CD1c-positive myeloid dendritic cell (primary cell): ENCODE data around the gene FMN1.

ENCODE experiments used
- DNase-seq: peaks from one replicate; pipeline ENCODE4 v3.0.0-alpha.2; 2016; ENCODE audit errors: extremely low spot score

FMN1 gene

DNA sequence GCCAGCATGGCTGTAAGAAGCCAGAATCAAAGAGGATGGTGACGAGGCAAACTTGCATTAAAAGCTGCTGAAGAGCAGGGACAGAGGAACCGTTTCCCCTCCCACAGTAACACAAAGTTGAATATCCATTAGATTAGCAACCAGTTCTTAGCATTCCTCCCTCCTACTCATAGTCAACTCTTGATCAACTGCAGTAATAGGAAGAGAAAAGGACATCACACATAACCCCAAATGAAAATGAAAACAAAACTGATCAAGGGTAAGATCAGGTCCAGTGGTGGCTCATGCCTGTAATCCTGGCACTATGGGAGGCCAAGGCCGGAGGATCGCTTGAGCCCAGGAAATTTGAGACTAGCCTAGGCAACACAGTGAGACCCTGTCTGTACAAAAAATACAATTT is 311.6 kb downstream of the FMN1 start:
- DNase-seq = no peak

DNA sequence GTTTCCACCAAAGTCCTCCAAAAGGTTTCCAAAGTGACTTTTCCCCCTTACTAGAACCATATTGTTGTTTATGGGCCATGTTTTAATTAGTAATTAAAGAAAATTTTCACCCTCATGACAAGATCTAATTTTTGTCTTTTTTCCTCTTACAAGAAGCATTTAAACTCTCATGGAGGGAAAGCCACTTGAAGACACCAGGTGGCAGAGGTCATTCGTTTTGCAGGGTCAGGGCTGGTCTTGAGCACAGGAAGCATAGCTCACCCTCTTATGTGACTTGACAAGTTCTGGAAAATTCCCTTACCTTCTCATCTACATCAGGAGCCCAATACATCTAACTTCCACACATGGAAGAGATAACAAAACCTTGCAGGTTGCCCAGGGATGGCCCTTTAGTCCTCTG is 313.0 kb downstream of the FMN1 start:
- no peak for DNase-seq

DNA sequence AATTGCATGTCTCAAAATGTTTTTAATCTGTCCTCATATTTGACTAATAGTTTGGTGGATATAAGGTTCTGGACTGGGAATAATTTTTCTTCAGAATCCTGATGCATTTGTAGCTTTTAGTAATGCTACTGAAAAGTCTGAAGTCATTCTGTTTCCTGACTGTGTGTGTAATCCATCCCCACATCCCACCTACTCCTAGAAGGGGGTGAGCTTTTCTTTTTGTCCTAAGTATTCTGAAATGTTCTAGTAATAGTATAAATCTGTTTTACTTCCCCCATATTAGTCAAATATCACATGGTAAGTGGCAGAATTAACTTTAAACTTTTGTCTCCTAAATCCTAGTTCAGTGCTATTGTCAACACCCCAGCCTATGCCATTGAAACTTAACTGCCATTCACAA is 313.9 kb downstream of the FMN1 start:
- no peak for DNase-seq

DNA sequence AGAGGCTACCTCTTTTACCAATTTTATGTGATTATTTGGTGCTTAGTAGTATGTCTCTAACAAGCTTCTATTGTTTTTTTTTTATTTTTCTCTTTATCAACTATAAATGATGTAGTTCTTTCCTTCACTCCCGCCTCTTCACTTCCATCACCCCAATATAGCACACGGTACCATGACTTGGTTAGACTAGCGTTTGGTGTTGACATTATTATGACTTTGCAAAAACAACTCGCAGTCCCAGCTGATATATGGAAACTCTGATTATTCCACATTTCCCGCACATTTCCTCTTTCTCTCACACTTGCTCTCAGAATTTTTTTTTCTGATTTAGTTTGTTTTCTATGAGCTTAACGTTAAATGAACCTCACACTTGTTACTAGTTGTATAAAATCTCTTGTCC is 314.5 kb downstream of the FMN1 start:
- DNase-seq = no peak

DNA sequence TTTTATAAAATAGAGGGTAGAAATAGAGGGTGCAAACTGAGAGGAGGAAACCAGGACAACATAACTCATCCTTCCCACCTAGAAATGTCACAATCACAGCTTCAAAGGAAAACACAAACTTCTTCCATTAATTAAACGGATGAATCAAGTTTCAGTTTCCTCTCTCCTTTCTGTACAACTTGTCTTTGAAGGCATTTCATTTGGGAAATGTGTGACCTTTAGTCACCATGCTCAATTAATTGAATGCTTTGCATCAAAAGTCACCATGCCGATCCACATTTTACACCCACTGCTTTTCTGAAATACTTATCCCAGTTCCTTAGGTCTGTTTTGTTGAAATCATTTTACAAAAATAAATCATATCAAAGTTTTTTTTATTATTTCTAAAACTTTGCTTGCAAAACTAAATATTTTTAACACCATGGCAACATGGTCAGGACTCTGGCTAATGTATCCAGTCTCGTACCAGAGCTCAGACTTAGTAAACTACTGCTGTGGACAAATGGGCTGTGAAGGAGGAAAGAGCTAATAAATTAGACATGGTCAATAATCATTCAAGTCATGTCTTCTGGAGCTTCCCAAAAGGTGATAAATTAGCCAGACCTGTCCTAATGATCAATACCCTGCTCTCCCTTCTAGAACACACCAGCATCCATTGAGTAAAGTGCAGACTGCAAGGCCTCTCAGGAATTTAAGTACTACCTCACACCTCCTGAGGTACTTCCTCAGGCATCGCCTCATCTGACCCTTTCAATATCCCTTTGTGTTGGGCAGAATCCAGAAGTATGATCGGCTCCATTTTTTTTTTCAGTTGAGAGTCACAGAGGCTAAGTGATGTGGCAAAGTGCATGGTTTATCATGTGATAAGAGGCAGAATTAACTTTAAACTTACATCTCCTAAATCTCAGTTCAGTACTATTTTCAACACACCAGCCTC is 315.4 kb downstream of the FMN1 start:
- no peak for DNase-seq

DNA sequence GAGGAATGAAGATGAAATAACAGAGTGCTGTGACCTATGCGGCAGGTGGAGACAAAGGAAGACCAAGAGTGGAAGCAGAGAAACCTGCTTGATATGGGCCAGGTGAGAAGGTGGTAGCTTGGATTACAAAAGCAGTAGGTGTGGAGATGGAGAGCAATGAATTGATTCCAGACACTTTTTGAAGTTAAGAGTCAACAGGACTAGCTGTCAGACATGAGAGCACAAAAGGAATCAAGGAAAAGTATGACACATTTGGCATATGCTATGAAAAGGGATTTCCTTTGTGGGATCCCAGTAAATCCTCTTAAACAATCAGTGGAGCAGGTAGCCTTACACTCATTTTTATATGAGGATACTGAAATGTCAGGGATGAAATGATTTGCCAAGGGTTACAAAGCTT is 316.2 kb downstream of the FMN1 start:
- no peak for DNase-seq

DNA sequence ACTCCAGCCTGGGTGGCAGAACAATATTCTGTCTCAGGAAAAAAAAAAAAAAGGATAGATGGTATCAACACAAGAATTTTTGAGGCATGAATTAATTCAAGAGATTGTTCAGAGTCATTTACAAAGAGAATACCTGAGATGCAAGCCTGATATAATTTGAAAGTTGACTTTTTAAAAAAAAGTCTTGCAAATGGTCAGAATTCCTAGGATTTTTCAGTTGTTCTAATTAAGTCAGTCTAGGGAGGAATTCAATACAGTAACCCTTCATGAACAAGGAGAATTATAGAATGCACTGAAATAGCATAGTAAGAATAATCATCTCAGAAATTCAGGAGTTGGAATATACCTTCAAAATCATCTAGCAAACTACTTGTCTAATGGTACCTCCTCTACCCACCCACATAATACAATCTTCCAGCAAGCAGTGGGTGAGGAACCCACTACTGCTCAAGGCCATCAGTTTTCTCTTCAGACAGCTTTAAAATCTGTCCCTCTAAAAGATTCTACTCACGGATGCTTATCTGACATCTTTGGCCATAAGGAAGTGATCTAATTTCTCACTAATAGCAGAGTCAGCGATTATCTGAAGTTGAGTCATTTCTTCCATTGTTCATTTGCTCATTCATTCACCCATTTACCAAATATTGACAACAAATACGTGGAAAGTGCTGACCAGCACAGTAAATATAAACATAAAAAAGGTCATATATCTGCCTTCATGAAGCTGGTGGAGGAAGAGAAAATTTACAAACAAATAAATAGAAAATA is 317.1 kb downstream of the FMN1 start:
- no peak for DNase-seq

DNA sequence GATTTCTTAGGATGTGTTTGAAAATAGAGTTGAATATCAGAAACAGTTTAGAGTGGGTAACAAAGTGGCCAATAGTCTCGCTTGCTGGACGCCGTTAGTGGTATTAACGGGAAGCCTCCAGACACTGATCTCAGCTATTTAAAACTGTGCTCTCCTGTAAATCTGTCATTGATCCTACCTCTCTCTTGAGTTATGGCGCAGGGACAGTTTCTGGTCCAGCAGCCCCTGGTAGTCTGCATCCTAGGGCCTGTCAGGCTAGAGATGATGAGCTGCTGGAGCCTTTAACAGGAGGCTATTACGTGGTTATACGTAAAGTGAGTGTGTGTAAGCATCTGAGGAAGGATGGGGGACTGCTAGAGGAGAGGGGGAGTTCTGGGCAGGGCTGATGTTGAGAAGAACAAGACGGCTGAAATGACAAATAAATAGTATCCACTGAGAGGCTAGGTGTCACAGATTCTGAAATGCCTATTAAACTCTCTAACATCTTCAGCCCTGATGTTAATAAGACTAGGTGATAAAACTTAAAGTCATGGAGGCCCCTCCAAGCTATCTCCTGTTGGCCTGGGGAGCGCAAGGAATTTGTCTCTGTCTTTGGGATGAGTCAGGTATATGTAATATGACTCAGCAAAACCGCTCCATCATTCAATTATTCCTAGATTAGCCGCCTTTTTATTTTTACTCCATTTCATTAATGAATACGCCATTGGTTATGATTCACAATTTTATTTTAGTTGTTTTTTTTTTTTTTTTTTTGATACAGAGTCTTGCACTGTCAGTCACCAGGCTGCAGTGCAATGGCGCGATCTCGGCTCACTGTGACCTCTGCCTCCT is 321.0 kb downstream of the FMN1 start:
- DNase-seq = no peak

DNA sequence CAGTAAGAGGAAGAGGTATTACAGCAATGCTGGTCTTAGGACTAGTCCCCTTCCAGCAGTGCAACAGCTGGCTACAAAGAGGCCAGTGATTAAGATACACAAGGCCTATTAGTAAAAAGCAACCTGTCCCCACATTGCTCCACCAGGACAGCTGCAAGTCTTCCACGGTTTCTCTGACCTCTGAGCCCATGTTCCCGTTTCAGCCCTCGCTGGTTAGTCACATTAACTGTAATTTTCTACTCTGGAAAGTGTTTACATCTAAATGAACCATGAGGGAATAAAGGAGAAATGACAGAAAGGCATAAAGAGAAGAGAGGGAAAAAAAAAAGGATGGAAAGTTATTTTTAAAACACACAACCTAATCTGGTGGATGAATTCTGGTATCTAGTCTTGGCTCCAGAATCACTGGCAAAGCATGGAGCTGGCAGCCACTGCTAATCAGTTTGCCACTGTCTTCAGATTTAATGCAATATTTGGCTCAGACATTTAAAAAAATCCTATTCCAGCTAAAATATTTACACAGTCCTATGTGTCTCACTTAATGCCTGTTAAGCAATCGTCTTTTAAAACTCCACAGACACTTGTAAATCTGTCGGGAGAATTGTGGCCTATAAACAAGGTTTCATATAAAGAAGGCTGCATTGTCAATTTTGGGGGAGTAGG is 321.8 kb downstream of the FMN1 start:
- DNase-seq = no peak

DNA sequence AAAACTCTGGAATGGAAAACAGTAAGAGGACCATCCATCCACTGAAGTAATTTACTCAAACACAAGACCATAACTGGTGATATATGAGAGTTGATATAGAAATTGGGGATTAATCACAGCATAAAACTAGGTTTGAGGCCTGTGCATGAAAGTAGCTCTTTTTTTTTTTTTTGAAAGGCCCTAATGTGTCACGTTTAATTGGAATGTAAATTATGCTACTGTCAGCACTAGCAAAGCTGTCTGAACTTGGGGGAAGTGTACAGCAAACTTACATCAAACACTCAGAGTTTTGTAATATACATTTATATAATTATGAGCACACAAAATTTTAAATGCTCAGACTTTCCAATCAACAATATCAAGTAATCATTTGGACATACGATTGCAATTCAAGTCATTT is 322.6 kb downstream of the FMN1 start:
- DNase-seq = no peak

DNA sequence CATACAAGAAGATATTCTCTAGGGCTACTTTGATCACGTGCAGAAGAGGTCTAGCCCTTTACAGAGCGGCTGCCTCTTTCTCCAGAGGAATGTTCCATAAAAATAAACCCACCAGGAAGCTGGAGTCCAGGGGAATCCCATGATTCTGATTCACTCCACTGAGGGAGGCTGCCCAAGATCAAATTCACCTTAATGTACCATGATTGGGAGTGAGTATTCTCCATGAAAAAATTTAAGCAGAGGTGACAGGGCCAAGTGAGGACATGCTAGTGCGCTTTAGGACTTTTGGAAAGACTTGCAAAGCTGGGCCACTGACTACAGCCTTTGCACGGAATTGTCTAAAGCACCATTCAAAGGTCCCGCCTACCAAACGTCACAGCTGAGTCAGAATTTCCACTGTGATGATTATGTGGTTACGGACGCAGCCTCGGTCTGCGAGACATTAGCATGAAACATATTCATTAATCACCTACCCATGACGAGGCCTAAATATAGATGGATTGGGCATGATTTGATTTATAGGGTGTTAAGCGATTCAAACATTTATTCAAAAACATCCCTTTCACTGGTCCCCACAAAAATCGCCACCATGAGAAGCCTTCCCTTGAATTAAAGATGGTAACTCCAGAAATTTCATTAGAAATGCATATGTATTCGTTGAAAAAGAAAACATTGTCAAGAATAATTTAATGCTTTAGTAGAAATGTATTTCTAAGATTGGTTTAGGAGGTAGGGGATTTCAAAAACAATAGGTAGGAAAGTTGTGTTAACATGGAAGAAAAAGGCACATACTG is 324.1 kb downstream of the FMN1 start:
- DNase-seq = peak; percentile 10

DNA sequence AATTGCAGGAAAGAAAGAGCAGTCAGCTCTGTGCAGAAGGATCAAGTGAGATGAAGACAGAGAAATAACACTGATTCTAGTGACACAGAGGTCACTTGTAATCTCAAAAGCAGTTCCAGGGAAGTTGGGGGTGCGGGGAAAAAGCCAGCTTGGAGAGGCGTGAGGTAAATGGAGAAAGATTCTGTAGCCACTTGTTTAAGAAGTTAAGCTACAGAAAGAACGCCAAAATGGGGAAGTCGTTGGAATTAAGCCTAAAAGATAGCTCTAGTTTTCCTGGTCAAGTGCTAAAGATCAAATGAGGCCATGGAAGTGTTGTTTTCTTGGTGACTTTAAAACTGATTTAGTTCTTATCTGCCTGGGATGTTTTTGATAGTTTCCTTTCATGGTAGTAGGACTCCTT is 324.7 kb downstream of the FMN1 start:
- peak; percentile 42 for DNase-seq

DNA sequence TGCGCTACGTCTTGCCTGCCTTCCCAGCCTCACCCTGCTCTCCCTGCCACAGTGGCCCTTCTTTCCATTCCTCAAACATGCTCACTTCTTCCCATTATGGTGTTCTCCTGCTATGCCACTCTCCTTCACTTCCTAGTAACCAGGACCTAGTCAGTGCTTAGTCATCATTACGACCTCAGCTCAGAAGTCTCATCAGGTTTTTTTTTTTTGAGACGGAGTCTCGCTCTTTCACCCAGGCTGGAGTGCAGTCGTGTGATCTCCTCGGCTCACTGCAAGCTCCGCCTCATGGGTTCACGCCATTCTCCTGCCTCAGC is 327.2 kb downstream of the FMN1 start:
- peak; percentile 64 for DNase-seq

DNA sequence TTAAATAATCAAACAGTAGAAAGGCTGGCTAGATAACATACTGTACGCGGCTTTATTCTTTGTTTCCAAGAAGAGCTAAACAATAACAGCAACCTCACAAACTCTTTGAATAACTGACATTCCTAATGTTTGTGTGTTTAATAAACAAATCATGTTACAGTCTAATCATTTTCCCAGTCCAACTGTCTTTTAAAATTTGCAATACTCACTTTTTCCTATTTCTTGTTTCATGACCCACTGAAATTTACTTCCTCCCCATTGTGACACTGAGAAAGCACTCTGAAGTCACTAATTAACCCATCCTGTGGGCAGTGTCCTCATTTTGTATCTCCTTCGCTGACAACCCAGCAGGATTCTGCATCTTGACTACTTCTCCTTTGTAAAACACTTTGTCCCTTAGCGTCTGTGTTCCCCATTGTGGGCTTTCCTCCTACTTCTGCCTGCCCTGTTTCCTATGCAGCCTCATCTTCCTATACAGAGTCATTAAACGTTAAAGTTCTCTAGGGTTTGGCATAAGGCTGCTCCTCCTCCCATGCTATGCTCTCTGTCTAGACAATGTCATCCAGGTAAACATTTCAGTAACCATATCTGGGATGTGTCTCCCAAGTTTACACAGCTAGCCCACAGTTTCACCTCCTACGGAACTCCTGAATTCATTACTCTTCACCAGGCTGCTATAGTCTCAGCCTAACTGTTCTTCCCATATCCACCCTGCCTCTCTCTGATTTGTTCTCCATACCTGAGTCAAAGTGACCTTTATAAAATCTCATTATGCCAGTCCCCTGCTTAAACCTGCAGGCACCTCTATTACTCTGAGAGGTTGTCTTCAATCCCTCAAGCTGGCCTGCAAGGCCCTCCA is 327.8 kb downstream of the FMN1 start:
- DNase-seq = peak; percentile 88

DNA sequence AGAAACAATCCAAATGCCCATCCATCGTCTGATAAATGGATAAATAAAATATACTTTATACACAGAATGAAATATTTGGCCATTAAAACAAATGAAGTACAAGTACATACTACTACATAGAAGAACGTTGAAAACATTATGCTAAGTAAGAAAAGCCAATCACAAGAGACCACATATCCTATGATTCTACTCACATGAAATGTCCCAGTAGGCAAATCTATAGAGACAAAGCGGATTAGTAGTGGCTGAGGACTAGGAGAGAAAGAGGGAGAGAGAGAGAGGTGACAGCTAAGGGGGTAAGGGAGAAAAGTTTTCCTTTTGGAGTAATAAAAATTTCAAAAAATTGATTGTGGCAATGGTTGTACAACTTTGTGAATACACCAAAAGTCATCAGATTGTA is 329.7 kb downstream of the FMN1 start:
- DNase-seq = no peak

DNA sequence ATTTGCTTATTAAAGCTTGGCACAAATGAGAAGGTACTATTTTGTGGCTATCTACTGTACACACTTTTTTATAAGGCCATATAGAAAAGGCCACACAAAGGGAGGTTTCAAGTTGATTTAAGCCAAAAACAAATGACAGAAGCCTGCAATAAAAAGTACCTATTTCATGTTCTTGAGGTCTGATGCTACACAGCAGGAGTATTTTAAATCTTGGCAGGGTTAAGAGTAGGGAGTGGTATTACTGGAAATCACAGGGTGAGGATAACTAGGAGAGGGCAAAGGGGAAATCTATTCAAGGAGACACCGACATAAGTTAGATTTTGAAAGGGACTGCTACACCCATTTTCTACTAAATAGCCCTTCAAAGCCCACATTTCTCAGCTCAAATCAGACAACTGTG is 330.5 kb downstream of the FMN1 start:
- no peak for DNase-seq

DNA sequence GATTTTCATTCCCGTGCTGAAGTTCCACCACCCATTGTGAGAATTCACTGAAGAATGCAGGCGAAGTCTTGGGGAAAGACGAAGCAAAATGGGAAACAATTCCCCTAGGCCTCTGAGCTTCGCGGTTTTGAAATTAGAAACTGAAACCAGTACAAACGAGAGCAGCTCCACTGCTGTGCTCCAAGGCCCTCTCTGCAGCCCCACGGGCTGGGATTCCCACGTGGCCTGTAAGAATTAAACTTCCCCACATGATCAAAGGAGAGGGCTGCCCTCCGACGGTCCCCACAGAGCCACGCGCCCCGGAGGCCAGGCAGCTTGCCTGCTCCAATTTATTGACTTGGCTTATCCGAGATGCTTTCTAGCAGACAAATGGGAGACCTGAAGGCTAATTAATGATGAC is 332.8 kb downstream of the FMN1 start:
- DNase-seq = peak; percentile 45

DNA sequence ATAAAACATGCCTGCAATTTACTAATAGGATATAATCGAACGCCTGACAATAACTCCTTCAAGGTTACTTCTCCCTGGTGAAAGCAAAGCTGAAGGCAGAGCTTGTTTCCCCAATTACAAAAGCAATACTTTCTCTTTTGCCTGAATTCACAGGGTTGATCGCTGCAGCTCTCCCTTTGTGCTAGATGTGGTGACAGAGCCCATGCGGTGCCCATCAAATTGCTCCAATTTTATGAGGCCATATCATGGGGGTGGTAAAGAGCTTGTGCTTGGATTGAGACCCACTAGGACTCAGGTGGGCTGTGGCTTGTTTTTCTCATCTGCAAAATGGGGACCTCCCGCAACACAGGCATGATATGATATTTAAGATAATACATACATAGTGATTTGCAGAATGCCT is 333.3 kb downstream of the FMN1 start:
- no peak for DNase-seq

DNA sequence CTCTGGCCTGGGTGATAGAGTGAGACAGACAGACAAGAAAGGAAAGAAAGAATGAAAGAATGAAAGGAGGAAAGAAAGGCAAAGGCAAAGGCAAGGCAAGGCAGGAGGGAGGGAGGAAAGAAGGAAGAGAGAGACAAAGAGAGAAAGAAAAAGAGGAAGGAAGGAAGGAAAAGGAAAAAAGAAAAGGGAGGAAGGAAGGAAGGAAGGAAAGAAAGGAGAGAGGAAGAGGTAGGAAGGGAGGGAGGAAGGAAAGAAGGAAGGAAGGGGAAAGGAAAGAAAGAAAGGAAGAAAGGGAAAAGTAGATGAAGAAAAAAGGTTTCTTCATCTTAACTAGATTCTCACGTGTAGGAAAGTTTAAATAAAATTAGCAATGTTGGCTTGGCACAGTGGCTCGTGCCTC is 334.5 kb downstream of the FMN1 start:
- no peak for DNase-seq

DNA sequence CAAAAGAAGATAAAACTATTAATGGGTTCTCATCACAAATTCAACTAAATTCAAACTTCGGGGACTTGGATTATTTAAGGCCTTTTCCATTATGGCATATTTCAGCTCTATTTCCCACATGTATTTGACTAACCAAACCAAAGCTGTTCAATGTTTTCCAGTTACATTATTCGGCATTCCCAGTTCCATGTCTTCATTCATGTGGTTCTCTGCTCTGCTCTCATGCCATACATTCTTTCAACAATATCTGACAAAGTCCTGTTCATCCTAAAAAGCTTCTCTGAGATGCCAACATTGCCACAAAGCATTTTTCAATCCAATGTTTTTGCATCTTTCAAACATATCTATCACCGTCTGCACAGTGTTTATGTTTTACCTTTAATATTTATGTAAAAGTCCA is 335.3 kb downstream of the FMN1 start:
- DNase-seq = no peak
